GM23338 (cell line): ENCODE data around the gene ANO7. TPM values are rescaled to one million over a fixed set of nuclear protein-coding genes. Genes with fewer than 3 reads are reported as not detected.

ENCODE experiments used
- ATAC-seq: fragments of 200-7000 bp; cut with Tn5 transposase; 3 replicates; pipeline ENCODE4 v1.9.1; 2020
- DNase-seq: peaks from one replicate; pipeline ENCODE4 v3.0.0-alpha.2; 2015; ENCODE audit warnings: low spot score
- H2AFZ ChIP-seq: fragments of 200-600 bp; sonication (generic); 2 replicates; pipeline ENCODE4 v1.8.0; 2016; ENCODE audit warnings: antibody characterized with exemption, mild to moderate bottlenecking, moderate library complexity
- H3F3A ChIP-seq: fragments of 200-600 bp; sonication (generic); replicated peaks from 2 replicates; pipeline ENCODE4 v1.8.0; 2017; ENCODE audit warnings: antibody characterized with exemption, mixed run types, low read depth
- H3K27ac ChIP-seq: fragments of 200-600 bp; sonication (generic); 2 replicates; pipeline ENCODE4 v1.6.1; 2016; ENCODE audit warnings: low read depth
- H3K27me3 ChIP-seq: fragments of 200-600 bp; sonication (generic); 2 replicates; pipeline ENCODE4 v1.8.0; 2016; ENCODE audit warnings: mild to moderate bottlenecking, mixed run types, moderate library complexity; ENCODE audit not compliant: insufficient read depth
- H3K36me3 ChIP-seq: fragments of 200-600 bp; sonication (generic); 2 replicates; pipeline ENCODE4 v1.8.0; 2016; ENCODE audit warnings: mild to moderate bottlenecking; ENCODE audit not compliant: insufficient read depth
- H3K4me1 ChIP-seq: fragments of 200-600 bp; sonication (generic); 2 replicates; pipeline ENCODE4 v1.8.0; 2016; ENCODE audit warnings: mild to moderate bottlenecking, moderate library complexity; ENCODE audit not compliant: insufficient read depth
- H3K4me2 ChIP-seq: fragments of 200-600 bp; sonication (generic); 2 replicates; pipeline ENCODE4 v1.7.1; 2017; ENCODE audit warnings: mixed run types
- H3K4me3 ChIP-seq: fragments of 200-600 bp; sonication (generic); 2 replicates; pipeline ENCODE4 v1.6.1; 2016; ENCODE audit warnings: mixed run types
- H3K79me2 ChIP-seq: fragments of 200-600 bp; sonication (generic); replicated peaks from 2 replicates; pipeline ENCODE4 v1.8.0; 2017; ENCODE audit warnings: mild to moderate bottlenecking; ENCODE audit not compliant: insufficient read depth
- H3K9me2 ChIP-seq: fragments of 200-600 bp; sonication (generic); 2 replicates; pipeline ENCODE4 v1.8.0; 2017; ENCODE audit not compliant: insufficient read depth
- H4K20me1 ChIP-seq: fragments of 200-600 bp; sonication (generic); replicated peaks from 2 replicates; pipeline ENCODE4 v1.8.0; 2017; ENCODE audit warnings: mild to moderate bottlenecking; ENCODE audit not compliant: insufficient read depth
- H3K27ac Mint-ChIP-seq: 2 replicates; pipeline ENCODE4 v1.8.0; 2020; ENCODE audit warnings: inconsistent platforms, mild to moderate bottlenecking, moderate library complexity, mixed read lengths
- H3K27me3 Mint-ChIP-seq: 3 replicates; pipeline ENCODE4 v1.8.0; 2022; ENCODE audit warnings: low read depth, mild to moderate bottlenecking, moderate library complexity, mixed read lengths, inconsistent platforms; ENCODE audit not compliant: insufficient read depth, poor library complexity
- H3K36me3 Mint-ChIP-seq: 3 replicates; pipeline ENCODE4 v1.8.0; 2021; ENCODE audit warnings: low read depth, mild to moderate bottlenecking, inconsistent platforms, moderate library complexity, mixed read lengths
- H3K4me1 Mint-ChIP-seq: 3 replicates; pipeline ENCODE4 v1.8.0; 2020; ENCODE audit warnings: mild to moderate bottlenecking, inconsistent platforms, mixed read lengths
- H3K4me3 Mint-ChIP-seq: 3 replicates; pipeline ENCODE4 v1.8.0; 2021; ENCODE audit warnings: moderate library complexity, mild to moderate bottlenecking, inconsistent platforms, mixed read lengths
- H3K9me3 Mint-ChIP-seq: 3 replicates; pipeline ENCODE4 v1.8.0; 2020; ENCODE audit warnings: moderate library complexity, mild to moderate bottlenecking, inconsistent platforms, mixed read lengths
- CREB1 ChIP-seq: fragments of 250-450 bp; sonication (Bioruptor Pico); IDR thresholded peaks from 2 replicates; pipeline ENCODE4 v1.5.0; 2020; ENCODE audit warnings: low read depth, mild to moderate bottlenecking, moderate library complexity
- CTCF ChIP-seq, 2 experiments: fragments of 200-600 bp in 1 of 2; sonication (generic) in 1 of 2; conservative IDR thresholded peaks; 2 replicates each; pipeline versions ENCODE4 v1.5.1 to v1.6.1; 2016 to 2017; ENCODE audit warnings: antibody characterized with exemption in 2 of 2, low read depth in 2 of 2, mild to moderate bottlenecking in 2 of 2, moderate library complexity in 1 of 2
- ETS1 ChIP-seq: IDR thresholded peaks from 2 replicates; pipeline ENCODE4 v1.6.1; 2016; ENCODE audit warnings: antibody characterized with exemption
- EZH2 ChIP-seq: fragments of 200-600 bp; sonication (generic); IDR thresholded peaks from one replicate; pipeline ENCODE4 v1.8.0; 2017; ENCODE audit warnings: antibody characterized with exemption, mild to moderate bottlenecking, low read depth; ENCODE audit not compliant: unreplicated experiment
- EZH2phosphoT487 ChIP-seq: fragments of 200-600 bp; sonication (generic); IDR thresholded peaks from one replicate; pipeline ENCODE4 v1.8.1; 2018; ENCODE audit warnings: antibody characterized with exemption; ENCODE audit not compliant: unreplicated experiment
- JUNB ChIP-seq: IDR thresholded peaks from one replicate; pipeline ENCODE4 v1.6.1; 2016; ENCODE audit warnings: antibody characterized with exemption; ENCODE audit not compliant: unreplicated experiment
- NANOG ChIP-seq: IDR thresholded peaks from 2 replicates; pipeline ENCODE4 v1.6.1; 2016; ENCODE audit warnings: antibody characterized with exemption, borderline replicate concordance
- POLR2AphosphoS5 ChIP-seq: IDR thresholded peaks from 2 replicates; pipeline ENCODE4 v1.6.1; 2016; ENCODE audit warnings: antibody characterized with exemption, low read depth
- REST ChIP-seq: IDR thresholded peaks from one replicate; pipeline ENCODE4 v1.6.1; 2018; ENCODE audit warnings: antibody characterized with exemption; ENCODE audit not compliant: unreplicated experiment
- STAT1 ChIP-seq: IDR thresholded peaks from one replicate; pipeline ENCODE4 v1.6.1; 2016; ENCODE audit warnings: antibody characterized with exemption; ENCODE audit not compliant: unreplicated experiment
- ZNF114 ChIP-seq: fragments of 250-450 bp; sonication (Bioruptor Pico); IDR thresholded peaks from 2 replicates; pipeline ENCODE4 v1.5.0; 2020; ENCODE audit warnings: mild to moderate bottlenecking, moderate library complexity
- polyA plus RNA-seq: library from polyadenylated mRNA; unstranded; fragments of >200 nt; fragmentation: Nextera tagmentation; extraction: Ambion mirVana; gene quantifications from 2 replicates; pipeline ENCODE4 v1.2.1, GENCODE V29; 2016
- total RNA-seq: library from RNA; depleted of rRNA; stranded (reverse); fragments of >200 nt; shearing (Covaris generic); gene quantifications from 2 replicates; pipeline ENCODE4 v1.2.3, GENCODE V29; 2014

Gene ANO7
- total and polyA plus RNA-seq, 2 experiments from 2014 or later: 3.6 to 5.1 TPM

- H3K36me3 ChIP-seq: no peaks in the 10 kb centered on the region
- peaks cover 13% of the 10 kb centered on the region for H3K27me3 Mint-ChIP-seq
- no peak overlapping the region for H3K4me2 ChIP-seq
- H3K27me3 ChIP-seq: no peaks in the 10 kb centered on the region
- H3K4me3 ChIP-seq: no peak overlapping the region
- H3F3A ChIP-seq: no peaks in the 10 kb centered on the region
- no peaks in the 10 kb centered on the region for H3K36me3 Mint-ChIP-seq
- no peak overlapping the region for H3K27ac Mint-ChIP-seq
- H3K27ac ChIP-seq: no peak overlapping the region
- H4K20me1 ChIP-seq: no peaks in the 10 kb centered on the region
- no peak for DNase-seq
- no peak overlapping the region for H3K4me3 Mint-ChIP-seq
- H3K4me1 Mint-ChIP-seq: peaks cover 10% of the 10 kb centered on the region; the same call in 2 of the 3 replicates
- no peak overlapping the region for H2AFZ ChIP-seq
- peaks cover 6% of the 10 kb centered on the region; the same call in 1 of the 2 replicates for H3K4me1 ChIP-seq
- H3K9me2 ChIP-seq: no peaks in the 10 kb centered on the region
- no peaks in the 10 kb centered on the region for H3K79me2 ChIP-seq
- ATAC-seq: peak; percentile 15
- TF ChIP-seq ZNF114 (CRISPR knock-in tag) (no peak), POLR2AphosphoS5 (no peak), STAT1 (no peak), NANOG (no peak), CREB1 (CRISPR knock-in tag) (no peak), CTCF (conservative IDR thresholded peaks at IDR 0.05; ENCODE audit: low read depth in 2 of 2) (peak in 1 of 2 experiments; percentile 34; a peak in 2 of 4 replicates), JUNB (no peak)
- H3K9me3 Mint-ChIP-seq: no peaks in the 10 kb centered on the region; the same call in 2 of the 3 replicates
Measured at GRCh38 chr2:241211276-241211675, 22.8 kb downstream of the ANO7 start.

GRCh38 chr2:241213041-241213440 lies 24.6 kb downstream of the ANO7 start:
- Histone ChIP-seq H3K4me1 (peaks cover 14% of the 10 kb centered on the region; the same call in 1 of the 2 replicates), H3F3A (peaks cover 5% of the 10 kb centered on the region; the same call in 1 of the 2 replicates), H3K27ac (no peak overlapping the region), H3K27me3 (no peaks in the 10 kb centered on the region), H3K4me3 (no peak overlapping the region), H2AFZ (no peak overlapping the region), H3K4me2 (no peak overlapping the region), H4K20me1 (no peaks in the 10 kb centered on the region), H3K79me2 (no peaks in the 10 kb centered on the region), H3K9me2 (no peaks in the 10 kb centered on the region), H3K36me3 (no peaks in the 10 kb centered on the region)
- Mint-ChIP-seq H3K27me3 (peaks cover 18% of the 10 kb centered on the region), H3K4me3 (no peak overlapping the region), H3K9me3 (no peaks in the 10 kb centered on the region; the same call in 2 of the 3 replicates), H3K27ac (no peak overlapping the region), H3K4me1 (peaks cover 14% of the 10 kb centered on the region; the same call in 2 of the 3 replicates), H3K36me3 (no peaks in the 10 kb centered on the region)
- DNase-seq (no peak), ATAC-seq (no peak)
- TF ChIP-seq STAT1 (no peak), REST (no peak), EZH2 (no peak), POLR2AphosphoS5 (no peak), ETS1 (no peak), CTCF (conservative IDR thresholded peaks at IDR 0.05; ENCODE audit: low read depth in 2 of 2) (no peak), NANOG (no peak), ZNF114 (CRISPR knock-in tag) (no peak), CREB1 (CRISPR knock-in tag) (no peak), EZH2phosphoT487 (no peak)
